Liver (tissue), 3 donors: ENCODE data around the gene BCL2L13.

ENCODE experiments used
- ATF3 ChIP-seq: IDR thresholded peaks from 2 replicates; pipeline ENCODE4 v1.6.1; 2016; ENCODE audit warnings: antibody characterized with exemption
- EGR1 ChIP-seq, 2 donors: IDR thresholded peaks; 2 replicates each; pipeline ENCODE4 v1.6.1; 2016 to 2018; ENCODE audit warnings: antibody characterized with exemption in 2 of 2, low read depth in 2 of 2
- GABPA ChIP-seq, 2 donors: IDR thresholded peaks in 1 of 2; conservative IDR thresholded peaks in 1 of 2; 2 replicates each; pipeline ENCODE4 v1.6.1; 2016; ENCODE audit warnings: antibody characterized with exemption in 2 of 2, mild to moderate bottlenecking in 1 of 2, moderate library complexity in 1 of 2
- HNF4A ChIP-seq, 2 donors: conservative IDR thresholded peaks; 2 replicates each; pipeline ENCODE4 v1.6.1; 2016; ENCODE audit warnings: antibody characterized with exemption in 2 of 2, mild to moderate bottlenecking in 2 of 2
- HNF4G ChIP-seq: IDR thresholded peaks from 2 replicates; pipeline ENCODE4 v1.6.1; 2016; ENCODE audit warnings: antibody characterized with exemption
- JUND ChIP-seq, 2 donors: IDR thresholded peaks; 2 replicates each; pipeline ENCODE4 v1.6.1; 2016; ENCODE audit warnings: antibody characterized with exemption in 2 of 2
- MAX ChIP-seq: IDR thresholded peaks from 2 replicates; pipeline ENCODE4 v1.6.1; 2016; ENCODE audit warnings: antibody characterized with exemption
- RAD21 ChIP-seq, 2 donors: IDR thresholded peaks; 2 replicates each; pipeline ENCODE4 v1.6.1; 2016; ENCODE audit warnings: antibody characterized with exemption in 2 of 2, mild to moderate bottlenecking in 2 of 2
- RXRA ChIP-seq, 2 donors: IDR thresholded peaks; 2 replicates each; pipeline ENCODE4 v1.6.1; 2017 to 2018; ENCODE audit warnings: antibody characterized with exemption in 2 of 2, mild to moderate bottlenecking in 1 of 2
- TAF1 ChIP-seq: conservative IDR thresholded peaks from 2 replicates; pipeline ENCODE4 v1.6.1; 2016; ENCODE audit warnings: antibody characterized with exemption, mild to moderate bottlenecking
- YY1 ChIP-seq: IDR thresholded peaks from 2 replicates; pipeline ENCODE4 v1.6.1; 2016; ENCODE audit warnings: antibody characterized with exemption, mild to moderate bottlenecking
- TF ChIP-seq, protein P1 (sequence below): fragments of 150-350 bp; IDR thresholded peaks from 2 replicates; pipeline ENCODE4 v1.5.1; 2017; ENCODE audit warnings: improper control_type of control experiment, low read depth, low read length; ENCODE audit not compliant: missing input control
- donor health status: healthy.
- donor health status: healthy.

DNA sequence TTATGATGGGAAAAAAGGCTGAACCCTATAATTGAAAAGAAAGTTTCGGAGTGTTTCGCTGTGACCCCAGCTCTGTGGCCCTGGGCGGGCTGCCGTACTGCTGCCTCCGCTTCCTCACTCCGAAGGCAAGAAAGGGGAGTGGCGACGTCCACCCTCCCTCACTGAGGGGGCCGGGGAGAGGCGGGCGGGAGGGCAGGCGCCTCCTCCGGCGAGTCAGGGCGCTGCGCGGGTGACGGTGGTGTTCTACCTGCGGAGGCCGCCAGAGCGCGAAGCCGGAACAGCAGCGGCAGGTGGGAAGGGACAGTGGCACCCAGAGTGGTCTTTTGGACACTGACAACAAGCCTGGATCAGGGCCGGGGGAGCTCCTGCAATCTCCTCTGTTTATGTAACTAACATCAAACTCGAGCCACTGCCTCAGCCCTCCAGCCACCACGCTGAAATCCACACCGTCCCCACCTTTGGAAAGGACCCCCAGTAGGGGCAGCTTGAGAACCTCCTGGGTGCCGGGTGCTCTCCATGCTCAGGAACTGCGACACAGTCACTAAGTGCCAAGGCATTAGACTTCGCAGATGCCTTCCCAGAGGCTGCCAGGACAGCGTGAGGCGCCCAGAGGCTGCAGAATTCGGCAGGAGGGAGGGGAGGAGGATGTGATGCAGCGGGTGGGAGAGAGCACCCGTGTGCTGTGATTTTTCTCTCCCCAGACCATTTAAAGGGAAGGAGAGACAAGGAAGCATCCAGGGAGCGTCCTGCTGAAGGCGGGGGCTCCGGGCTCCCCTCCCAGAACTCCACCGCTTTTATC is 110.2 kb downstream of the BCL2L13 start:
- TF ChIP-seq, protein P1, sequence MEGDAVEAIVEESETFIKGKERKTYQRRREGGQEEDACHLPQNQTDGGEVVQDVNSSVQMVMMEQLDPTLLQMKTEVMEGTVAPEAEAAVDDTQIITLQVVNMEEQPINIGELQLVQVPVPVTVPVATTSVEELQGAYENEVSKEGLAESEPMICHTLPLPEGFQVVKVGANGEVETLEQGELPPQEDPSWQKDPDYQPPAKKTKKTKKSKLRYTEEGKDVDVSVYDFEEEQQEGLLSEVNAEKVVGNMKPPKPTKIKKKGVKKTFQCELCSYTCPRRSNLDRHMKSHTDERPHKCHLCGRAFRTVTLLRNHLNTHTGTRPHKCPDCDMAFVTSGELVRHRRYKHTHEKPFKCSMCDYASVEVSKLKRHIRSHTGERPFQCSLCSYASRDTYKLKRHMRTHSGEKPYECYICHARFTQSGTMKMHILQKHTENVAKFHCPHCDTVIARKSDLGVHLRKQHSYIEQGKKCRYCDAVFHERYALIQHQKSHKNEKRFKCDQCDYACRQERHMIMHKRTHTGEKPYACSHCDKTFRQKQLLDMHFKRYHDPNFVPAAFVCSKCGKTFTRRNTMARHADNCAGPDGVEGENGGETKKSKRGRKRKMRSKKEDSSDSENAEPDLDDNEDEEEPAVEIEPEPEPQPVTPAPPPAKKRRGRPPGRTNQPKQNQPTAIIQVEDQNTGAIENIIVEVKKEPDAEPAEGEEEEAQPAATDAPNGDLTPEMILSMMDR = no peak
- no peak for TF ChIP-seq RXRA (IDR thresholded peaks at IDR 0.05)
- TF ChIP-seq ATF3 = no peak
- TF ChIP-seq JUND (IDR thresholded peaks at IDR 0.05) = no peak
- TF ChIP-seq EGR1 (IDR thresholded peaks at IDR 0.05; ENCODE audit: low read depth in 2 of 2) = no peak
- TF ChIP-seq YY1 = no peak
- TF ChIP-seq GABPA (IDR thresholded peaks at IDR 0.05 in 1 of 2, conservative IDR thresholded peaks at IDR 0.05 in 1 of 2) = no peak
- no peak for TF ChIP-seq RAD21 (IDR thresholded peaks at IDR 0.05)
- TF ChIP-seq HNF4A (conservative IDR thresholded peaks at IDR 0.05) = no peak
- TF ChIP-seq MAX = no peak
- no peak for TF ChIP-seq HNF4G
- no peak for TF ChIP-seq TAF1
